Fibroblast of the conjunctiva (primary cell): Measurements from ENCODE around the gene PYGO1.

ENCODE experiments used
- DNase-seq: peaks from one replicate; pipeline ENCODE4 v3.0.0-alpha.2; 2010; ENCODE audit warnings: low read depth

PYGO1 gene

DNA sequence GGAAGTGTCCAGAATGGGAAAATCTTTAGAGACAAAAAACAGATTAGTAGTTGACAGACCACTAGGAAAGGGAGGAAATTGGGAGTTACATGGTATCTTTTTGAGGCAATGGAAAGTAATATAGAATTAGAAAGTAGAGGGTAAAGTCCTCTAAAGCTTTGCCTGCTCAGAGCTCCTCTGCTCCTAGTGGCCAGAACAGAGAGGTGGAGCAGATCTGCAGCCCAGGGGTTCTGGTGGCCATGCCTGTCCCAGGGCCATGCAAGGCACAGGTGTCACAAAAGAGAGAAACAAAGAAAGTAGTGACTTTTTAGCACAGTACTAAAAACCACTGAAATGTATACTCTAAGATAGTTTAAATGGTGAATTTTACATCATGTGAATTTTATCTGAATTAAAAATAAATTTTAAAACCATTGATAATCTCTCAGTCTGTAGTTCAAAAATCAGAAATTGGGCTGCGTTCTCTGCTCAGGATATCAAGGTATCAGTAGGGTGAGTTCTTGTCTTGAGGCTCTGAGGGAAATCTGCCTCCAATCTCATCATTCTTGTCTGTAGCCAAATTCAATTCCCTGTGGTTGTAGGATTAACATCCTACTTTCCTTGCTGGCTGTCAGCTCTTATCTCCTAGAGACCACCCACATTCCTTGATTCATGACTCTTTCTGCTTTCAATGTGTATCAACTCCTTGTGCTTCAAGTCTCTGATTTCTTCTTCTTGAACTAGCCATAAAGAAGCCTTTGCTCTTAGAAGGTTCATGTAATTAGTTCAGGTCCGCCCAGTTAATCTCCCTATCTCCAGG is 23.6 kb downstream of the PYGO1 start:
- no peak for DNase-seq

DNA sequence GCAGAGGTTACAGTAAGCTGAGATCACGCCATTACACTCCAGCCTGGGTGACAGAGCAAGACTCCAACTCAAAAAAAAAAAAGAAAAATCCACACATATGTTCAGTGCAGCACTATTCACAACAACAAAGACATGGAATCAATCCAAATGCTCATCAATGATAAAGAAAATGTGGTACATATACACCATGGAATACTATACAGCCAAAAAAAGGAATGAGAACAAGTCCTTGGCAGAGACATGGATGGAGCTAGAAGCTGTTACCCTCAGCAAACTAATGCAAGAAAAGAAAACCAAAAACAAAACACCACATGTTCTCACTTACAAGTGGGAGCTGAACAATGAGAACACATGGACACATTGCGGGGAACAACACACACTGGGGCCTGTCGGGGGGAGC is 25.5 kb downstream of the PYGO1 start:
- no peak for DNase-seq

DNA sequence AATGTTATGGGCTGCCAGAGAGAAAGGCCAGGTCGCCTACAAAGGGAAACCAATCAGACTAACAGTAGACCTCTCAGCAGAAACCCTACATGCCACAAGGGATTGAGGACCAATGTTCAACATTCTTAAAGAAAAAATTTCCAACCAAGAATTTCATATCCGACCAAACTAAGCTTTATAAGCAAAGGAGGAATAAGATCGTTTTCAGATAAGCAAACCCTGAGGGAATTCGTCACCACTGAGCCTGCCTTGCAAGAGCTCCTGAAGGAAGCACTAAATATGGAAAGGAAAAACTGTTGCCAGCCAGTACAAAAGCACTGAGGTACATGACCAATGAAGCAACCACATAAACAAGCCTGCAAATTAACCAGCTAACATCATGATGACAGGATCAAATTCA is 33.1 kb downstream of the PYGO1 start:
- DNase-seq = no peak

DNA sequence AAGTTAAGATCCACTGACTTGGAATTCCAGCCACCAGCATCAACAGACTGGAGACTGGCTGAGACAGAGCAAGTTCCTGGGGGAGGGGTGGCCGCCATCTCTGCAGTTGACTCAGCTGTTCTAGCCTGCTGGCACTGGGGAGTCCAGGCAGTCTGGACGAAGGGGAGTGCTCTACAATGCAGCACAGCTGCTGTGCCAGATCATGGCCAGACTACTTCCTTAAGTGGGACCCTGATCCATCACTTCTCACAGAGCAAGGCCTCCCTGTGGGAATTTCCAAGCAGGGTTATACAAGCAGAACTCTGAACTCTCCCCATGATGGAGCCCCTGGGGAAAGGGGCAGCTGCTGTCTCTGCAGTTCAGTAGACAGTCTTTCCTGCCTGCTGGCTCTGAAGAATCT is 35.2 kb downstream of the PYGO1 start:
- DNase-seq = peak; percentile 3

DNA sequence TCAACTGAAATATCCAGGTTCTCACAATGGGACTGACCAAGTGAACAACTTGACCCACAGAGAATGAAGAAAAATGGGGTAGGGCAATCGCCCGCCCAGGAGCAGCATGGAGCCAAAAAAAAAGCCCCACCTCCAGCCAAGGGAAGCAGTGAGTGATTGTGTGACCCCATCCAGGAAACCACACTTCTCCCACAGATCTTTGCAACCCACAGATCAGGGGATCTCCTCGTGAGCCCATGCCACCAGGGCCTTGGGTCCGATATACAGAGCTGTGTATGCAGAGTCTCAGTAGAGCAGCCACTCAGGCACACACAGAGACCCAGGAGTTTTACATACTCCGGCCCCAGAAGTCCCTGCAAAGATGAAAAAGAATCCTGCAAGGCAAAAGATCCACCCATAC is 35.7 kb downstream of the PYGO1 start:
- no peak for DNase-seq

DNA sequence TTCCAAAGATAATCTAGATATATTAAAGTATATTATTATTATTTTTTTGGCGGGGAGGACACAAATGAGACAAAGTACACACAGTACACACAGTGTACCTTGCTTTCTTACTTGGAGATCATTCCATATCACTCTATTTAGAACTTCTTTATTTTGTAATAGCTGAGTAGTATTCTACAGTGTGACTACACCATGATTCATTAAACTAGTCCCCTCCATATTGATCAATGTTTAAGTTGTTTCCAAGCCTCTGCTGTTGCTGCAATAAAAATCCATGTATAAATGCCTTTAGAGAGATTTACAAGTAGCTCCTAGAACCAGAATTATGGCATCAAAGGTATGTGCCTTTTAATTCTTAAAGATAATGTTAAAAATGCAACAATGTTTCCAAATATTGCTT is 38.8 kb downstream of the PYGO1 start:
- DNase-seq = no peak

GRCh38 chr15:55546718-55547117 is 41.4 kb downstream of the PYGO1 start:
- no peak for DNase-seq

DNA sequence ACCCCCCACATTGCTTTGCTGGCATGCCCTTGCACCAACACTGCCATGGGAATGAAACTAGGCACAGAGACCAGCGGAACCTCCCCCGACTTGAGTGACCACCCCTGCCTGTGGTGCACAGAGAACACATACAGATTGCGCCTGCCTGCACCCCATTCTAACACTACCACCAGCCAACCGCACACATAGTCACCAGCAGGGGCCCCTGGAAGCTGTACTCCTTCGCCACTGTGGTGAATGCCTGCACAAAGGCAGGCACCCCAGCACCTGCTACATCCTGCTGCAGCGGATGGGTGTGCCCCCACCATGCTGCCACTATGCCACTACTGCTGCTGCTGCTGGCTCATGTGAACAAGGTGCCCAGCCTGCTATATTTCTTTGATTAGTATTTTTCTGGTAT is 52.7 kb downstream of the PYGO1 start:
- no peak for DNase-seq

DNA sequence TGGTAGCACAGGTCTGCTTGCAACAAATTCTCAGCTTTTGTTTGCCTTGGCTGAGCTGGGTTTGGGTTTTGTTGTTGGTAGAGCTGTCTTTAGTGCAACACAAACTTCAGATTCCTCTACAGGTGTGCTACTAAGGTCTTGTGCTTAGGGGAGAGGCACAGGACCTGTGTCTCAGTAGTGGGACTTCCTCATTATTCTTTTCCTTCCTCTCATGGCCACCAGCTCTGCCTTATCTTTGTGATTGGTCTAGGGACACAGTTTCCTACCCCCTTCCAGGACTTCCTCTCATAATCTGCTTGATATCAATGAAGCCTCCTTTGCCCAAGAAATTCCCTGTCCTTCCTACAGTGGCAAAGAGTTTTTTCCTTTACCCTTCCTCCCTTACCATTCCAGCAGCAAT is 55.2 kb downstream of the PYGO1 start:
- no peak for DNase-seq

GRCh38 chr15:55530861-55531313 is 57.3 kb downstream of the PYGO1 start:
- no peak for DNase-seq

GRCh38 chr15:55528812-55529211 is 59.3 kb downstream of the PYGO1 start:
- no peak for DNase-seq

- DNase-seq = no peak
Measured at GRCh38 chr15:55527150-55527549, 61.0 kb downstream of the PYGO1 start.

DNA sequence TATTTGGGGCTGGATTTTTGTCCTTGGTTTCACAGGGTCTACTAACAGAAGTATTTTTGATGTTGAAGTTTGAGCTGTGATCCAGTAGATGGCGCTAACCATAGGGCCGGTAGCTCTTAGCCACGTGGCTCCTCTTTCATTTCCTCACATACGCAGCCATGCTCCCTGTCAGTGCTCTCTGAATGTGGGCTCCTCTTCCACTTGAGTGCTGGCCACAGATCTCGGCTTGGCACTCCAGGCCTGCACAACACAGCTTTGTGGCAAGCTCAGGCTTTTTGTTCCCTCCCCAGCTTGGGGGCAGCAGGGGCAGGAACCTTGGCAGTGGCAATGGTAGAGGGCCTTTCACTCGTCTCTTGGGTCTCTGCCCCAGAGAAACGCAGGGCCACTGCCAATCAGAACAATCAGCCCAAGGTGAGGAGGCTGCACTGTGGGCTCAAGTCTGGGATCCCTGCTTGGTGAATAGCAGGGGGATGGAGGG is 61.5 kb downstream of the PYGO1 start:
- DNase-seq = peak; percentile 46

DNA sequence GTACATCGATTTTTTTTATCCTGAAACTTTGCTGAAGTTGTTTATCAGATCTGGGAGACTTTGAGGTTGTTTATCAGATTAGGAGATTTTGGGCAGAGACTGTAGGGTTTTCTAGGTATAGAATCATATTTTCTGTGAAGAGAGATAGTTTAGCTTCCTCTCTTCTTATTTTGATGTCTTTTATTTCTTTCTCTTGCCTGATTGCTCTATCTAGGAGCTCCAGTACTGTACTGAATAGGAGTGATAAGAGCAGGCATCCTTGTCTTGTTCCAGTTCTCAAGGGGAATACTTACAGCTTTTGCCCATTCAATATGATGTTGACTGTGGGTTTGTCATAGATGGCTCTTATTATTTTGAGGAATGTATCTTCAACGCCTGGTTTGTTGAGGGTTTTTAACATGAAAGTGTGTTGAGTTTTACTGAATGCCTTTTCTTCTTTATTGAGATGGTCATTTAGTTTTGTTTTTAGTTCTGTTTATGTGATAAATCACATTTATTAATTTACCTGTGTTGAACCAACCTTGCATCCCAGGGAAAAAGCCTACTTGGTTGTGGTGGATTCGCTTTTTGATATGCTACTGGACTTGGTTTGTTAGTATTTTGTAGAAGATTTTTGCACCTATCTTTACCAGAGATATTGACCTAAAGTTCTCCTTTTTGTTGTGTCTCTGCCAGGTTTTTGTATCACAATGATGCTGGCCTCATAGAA is 65.2 kb downstream of the PYGO1 start:
- no peak for DNase-seq

DNA sequence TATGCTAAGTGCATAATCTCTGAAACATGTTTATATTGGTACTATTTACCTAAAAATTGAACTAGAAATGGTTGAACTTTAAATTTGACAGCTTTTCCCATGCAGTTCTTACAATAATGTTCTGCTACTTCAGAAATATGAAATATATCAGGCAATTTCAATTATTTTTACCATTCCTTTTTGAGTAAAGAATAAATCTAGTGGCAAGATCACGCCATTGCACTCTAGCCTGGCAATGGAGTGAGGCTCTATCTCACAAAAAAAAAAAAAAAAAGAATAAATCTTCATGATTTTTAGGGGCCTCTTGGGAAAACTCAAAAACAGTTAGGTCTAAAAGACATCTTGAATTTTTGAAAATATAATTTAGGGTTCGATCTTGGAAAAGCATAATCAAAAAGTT is 69.5 kb downstream of the PYGO1 start:
- no peak for DNase-seq

GRCh38 chr15:55518009-55518408 is 70.1 kb downstream of the PYGO1 start:
- no peak for DNase-seq

DNA sequence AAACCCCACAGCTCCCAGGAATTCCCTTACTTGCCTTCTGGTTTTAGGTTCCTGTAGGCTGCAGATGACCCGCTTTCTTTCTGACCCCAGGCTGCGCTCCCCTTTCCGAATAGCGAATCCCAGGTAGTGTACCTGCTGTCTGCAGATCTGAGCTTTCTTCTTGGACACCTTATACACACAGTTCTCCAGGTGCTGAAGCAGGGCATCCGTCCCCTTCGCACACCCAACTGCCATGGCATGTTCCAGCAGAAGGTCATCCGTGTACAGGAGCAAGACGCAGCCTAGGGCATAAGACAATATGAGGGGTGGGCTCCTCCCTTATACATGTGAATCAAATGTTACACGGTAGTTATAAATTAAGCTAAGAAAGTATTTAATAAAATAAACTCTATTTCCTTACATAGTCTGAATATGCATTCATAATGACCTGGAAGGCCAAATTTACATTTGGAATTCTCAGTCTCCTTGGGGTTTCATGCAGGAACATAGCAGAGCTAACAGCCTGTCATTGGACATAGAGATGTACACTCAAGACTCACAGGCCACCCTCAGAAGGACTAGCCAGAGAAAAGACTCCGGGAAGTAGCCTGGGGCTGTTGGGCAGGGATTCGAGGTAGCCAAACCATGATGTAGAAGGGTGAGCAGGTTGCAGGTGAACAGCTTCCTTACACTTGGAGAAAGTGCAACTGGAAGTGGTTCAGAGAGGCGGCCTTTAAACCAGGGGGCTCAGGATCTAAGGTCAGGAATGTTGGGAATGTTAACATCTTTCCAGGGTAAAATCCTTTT is 72.0 kb downstream of the PYGO1 start:
- no peak for DNase-seq

DNA sequence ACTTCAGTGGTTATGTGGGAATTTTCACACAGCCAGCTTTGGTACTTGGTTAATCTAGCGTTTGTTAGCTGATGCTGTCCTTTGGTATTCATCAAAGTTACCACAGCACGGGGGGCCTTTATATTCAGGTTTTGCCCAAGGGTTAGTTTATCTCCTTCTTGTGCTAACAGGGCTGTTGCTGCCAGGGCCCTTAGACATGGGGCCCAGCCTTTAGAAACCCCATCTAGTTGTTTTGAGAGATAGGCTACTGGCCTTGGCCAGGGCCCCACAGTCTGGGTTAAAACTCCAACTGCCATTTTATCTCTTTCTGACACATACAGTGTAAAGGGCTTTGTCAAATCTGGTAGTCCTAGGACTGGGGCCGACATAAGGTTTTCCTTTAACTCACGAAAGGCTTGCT is 72.7 kb downstream of the PYGO1 start:
- no peak for DNase-seq

DNA sequence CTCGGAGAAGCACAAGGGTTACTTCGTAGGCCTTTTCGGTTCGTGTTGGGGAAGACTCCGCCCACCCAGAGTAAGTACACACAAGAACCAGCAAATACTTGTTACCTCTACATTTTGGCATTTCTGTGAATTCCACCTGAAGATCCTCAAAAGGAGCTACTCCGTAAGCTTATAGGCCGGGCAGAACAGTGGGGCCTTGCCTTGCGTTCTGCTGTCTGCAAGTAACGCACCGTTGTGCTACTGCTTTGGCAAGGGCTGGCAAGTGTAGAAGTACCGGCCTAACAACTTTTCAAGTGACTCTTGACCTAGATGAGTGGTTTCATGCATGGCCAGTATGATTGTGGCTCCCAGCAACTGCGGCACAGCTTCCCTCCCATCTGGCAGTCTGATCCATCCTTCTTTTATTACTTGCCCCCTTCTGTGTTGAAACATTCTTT is 73.7 kb downstream of the PYGO1 start:
- no peak for DNase-seq

- peak; percentile 4 for DNase-seq
Measured at GRCh38 chr15:55513621-55514413, 74.3 kb downstream of the PYGO1 start.

- DNase-seq = no peak
Measured at GRCh38 chr15:55513152-55513551, 75.0 kb downstream of the PYGO1 start.

DNA sequence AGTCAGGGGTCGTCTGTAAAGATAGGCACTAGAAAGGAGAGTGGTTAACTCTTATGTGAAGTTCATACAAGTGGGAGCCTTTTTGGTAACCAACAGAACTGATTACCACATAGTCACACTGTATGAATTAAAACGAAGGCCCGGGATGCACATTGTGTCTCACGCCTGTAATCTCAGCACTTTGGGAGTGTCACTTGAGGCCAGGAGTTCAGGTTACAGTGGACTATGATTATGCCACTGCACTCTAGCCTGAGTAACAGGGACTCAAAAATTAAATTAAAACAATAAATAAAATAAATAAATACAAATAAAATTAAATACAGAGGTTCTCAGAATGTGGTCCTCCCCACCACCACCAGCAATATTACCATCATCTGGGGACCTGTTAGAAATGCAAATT is 80.6 kb downstream of the PYGO1 start:
- no peak for DNase-seq
